GM15510 (cell line): Measurements from ENCODE around the gene COPB2.

Source experiments
- POLR2A ChIP-seq: IDR thresholded peaks from 3 replicates; pipeline ENCODE4 v1.6.1; 2011; ENCODE audit warnings: borderline replicate concordance; ENCODE audit not compliant: insufficient read length; ENCODE audit errors: extremely low read depth

COPB2 gene

GRCh38 chr3:139322346-139322745, 67.1 kb downstream of the COPB2 start:
- TF ChIP-seq POLR2A: no peak

- no peak for TF ChIP-seq POLR2A
These were observed 68.7 kb downstream of the COPB2 start for GRCh38 chr3:139320551-139321309.

- TF ChIP-seq POLR2A: no peak
These were observed 69.7 kb downstream of the COPB2 start for GRCh38 chr3:139319428-139320402.

- no peak for TF ChIP-seq POLR2A
These were observed 70.6 kb downstream of the COPB2 start for GRCh38 chr3:139318826-139319225.

- no peak for TF ChIP-seq POLR2A
These were observed 71.0 kb downstream of the COPB2 start for GRCh38 chr3:139318431-139318816.

GRCh38 chr3:139317660-139318430, 71.6 kb downstream of the COPB2 start:
- TF ChIP-seq POLR2A: no peak

GRCh38 chr3:139317215-139317614, 72.2 kb downstream of the COPB2 start:
- TF ChIP-seq POLR2A: no peak

GRCh38 chr3:139313921-139314320, 75.5 kb downstream of the COPB2 start:
- TF ChIP-seq POLR2A: no peak

- TF ChIP-seq POLR2A: no peak
These were observed 76.5 kb downstream of the COPB2 start for GRCh38 chr3:139312959-139313358.

GRCh38 chr3:139312416-139312815, 77.0 kb downstream of the COPB2 start:
- no peak for TF ChIP-seq POLR2A

GRCh38 chr3:139311557-139311956, 77.9 kb downstream of the COPB2 start:
- TF ChIP-seq POLR2A: no peak

GRCh38 chr3:139310474-139310933, 78.9 kb downstream of the COPB2 start:
- no peak for TF ChIP-seq POLR2A

GRCh38 chr3:139309880-139310279, 79.6 kb downstream of the COPB2 start:
- no peak for TF ChIP-seq POLR2A

GRCh38 chr3:139309061-139309591, 80.3 kb downstream of the COPB2 start:
- no peak for TF ChIP-seq POLR2A

- no peak for TF ChIP-seq POLR2A
These were observed 80.9 kb downstream of the COPB2 start for GRCh38 chr3:139308560-139308959.
